Activated naive CD4-positive, alpha-beta T cell treated with Interleukin-2 at 50 U/mL for 16 hours (primary cell): ENCODE data around the gene FNDC11.

Experiments used
- DNase-seq: peaks from one replicate; pipeline ENCODE4 v3.0.0-alpha.2; 2020

Gene FNDC11

GRCh38 chr20:63555661-63556381 lies 1.9 kb downstream of the FNDC11 start:
- DNase-seq, result no peak

GRCh38 chr20:63556873-63557478 lies 3.0 kb downstream of the FNDC11 start:
- no peak for DNase-seq

GRCh38 chr20:63557481-63557891 lies 3.5 kb downstream of the FNDC11 start:
- no peak for DNase-seq

GRCh38 chr20:63558804-63559484 lies 5.0 kb downstream of the FNDC11 start:
- no peak for DNase-seq

- DNase-seq, result peak; percentile 35
These were observed 5.8 kb downstream of the FNDC11 start for GRCh38 chr20:63559485-63560332.

- no peak for DNase-seq
These were observed 6.4 kb downstream of the FNDC11 start for GRCh38 chr20:63560333-63560805.

GRCh38 chr20:63560856-63561609 lies 7.1 kb downstream of the FNDC11 start:
- no peak for DNase-seq

GRCh38 chr20:63561624-63562396 lies 7.9 kb downstream of the FNDC11 start:
- no peak for DNase-seq

GRCh38 chr20:63562461-63563224 lies 8.7 kb downstream of the FNDC11 start:
- DNase-seq, result no peak

GRCh38 chr20:63563225-63563935 lies 9.4 kb downstream of the FNDC11 start:
- no peak for DNase-seq

GRCh38 chr20:63564036-63564810 lies 10.3 kb downstream of the FNDC11 start:
- DNase-seq, result no peak

- DNase-seq, result no peak
These were observed 11.2 kb downstream of the FNDC11 start for GRCh38 chr20:63565021-63565698.

GRCh38 chr20:63565699-63566335 lies 11.9 kb downstream of the FNDC11 start:
- no peak for DNase-seq

- DNase-seq, result no peak
These were observed 12.6 kb downstream of the FNDC11 start for GRCh38 chr20:63566395-63567135.

- no peak for DNase-seq
These were observed 13.1 kb downstream of the FNDC11 start for GRCh38 chr20:63567136-63567385.

- peak; percentile 61 for DNase-seq
These were observed 13.6 kb downstream of the FNDC11 start for GRCh38 chr20:63567386-63568169.
